Measurements from ENCODE around the gene FRMPD4.

DNA sequence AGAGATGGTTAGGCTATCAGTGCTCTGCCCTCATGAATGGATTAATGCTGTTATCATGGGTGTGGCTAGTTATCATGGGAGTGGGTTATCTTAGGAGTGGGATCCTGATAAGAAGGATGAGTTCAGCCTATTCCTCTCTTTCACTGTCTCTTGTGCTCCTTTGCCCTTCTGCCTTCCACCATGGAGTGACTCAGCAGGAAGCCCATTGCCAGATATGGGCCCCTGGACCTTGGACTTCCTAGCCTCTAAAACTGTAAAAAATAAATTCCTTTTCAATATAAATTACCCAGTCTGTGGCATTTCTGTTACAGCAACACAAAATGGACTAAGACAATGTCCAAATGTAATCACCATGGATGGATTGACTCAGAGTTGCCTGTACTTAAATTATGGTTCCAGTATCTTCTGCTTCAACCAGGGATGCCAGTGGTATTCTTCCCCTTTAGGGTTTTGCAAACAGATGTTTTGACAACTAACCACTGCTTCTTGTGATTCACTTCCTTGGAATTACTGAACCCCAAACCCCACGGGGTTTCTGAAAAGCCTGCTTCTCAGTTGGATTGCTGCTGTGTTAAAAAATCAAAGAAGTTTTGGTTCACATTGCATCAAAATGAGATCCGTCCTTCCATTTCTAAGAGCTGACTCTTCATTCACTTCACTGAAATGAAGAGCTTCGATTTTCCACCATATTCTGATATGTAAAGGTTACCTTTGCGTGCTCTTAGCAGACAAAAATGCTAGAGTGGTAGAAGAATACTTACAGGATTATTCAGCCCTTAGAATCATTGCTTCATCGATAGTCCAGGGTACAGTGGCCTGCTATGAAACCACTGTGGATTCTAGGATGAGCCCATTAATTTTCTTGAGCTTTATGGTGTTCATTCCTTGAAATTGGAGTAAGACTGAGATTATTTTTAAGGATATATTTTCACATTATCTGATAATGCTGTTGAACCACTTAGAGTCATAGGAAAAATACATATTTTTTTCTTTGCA lies 107.7 kb downstream of the FRMPD4 start:
- no peak for TF ChIP-seq ZSCAN29 (IDR thresholded peaks at IDR 0.05)
- TF ChIP-seq, protein P1, sequence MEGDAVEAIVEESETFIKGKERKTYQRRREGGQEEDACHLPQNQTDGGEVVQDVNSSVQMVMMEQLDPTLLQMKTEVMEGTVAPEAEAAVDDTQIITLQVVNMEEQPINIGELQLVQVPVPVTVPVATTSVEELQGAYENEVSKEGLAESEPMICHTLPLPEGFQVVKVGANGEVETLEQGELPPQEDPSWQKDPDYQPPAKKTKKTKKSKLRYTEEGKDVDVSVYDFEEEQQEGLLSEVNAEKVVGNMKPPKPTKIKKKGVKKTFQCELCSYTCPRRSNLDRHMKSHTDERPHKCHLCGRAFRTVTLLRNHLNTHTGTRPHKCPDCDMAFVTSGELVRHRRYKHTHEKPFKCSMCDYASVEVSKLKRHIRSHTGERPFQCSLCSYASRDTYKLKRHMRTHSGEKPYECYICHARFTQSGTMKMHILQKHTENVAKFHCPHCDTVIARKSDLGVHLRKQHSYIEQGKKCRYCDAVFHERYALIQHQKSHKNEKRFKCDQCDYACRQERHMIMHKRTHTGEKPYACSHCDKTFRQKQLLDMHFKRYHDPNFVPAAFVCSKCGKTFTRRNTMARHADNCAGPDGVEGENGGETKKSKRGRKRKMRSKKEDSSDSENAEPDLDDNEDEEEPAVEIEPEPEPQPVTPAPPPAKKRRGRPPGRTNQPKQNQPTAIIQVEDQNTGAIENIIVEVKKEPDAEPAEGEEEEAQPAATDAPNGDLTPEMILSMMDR (IDR thresholded peaks at IDR 0.05 in 2 of 3, conservative IDR thresholded peaks at IDR 0.05 in 1 of 3; ENCODE audit: control insufficient read depth in 2 of 3, extremely low read depth in 1 of 3, insufficient read depth in 1 of 3, low read depth in 3 of 3, low read length in 3 of 3): no peak
- TF ChIP-seq POLR2A (IDR thresholded peaks at IDR 0.05; ENCODE audit: low read depth, low read length): no peak

Measured in GM12878 (cell line).